Measurements from ENCODE around the gene TSEN34. TPM values are rescaled to one million over a fixed set of nuclear protein-coding genes. Genes with fewer than 3 reads are reported as not detected.
"Not testable (repeated sequence)": the region's sequence is repeated elsewhere in the genome, so short reads cannot be mapped to it uniquely, and the experiment has no call there.

The TSEN34 gene
- total RNA-seq, 2 donors from 2014 or later, result 15.5 to 26.2 TPM

DNA sequence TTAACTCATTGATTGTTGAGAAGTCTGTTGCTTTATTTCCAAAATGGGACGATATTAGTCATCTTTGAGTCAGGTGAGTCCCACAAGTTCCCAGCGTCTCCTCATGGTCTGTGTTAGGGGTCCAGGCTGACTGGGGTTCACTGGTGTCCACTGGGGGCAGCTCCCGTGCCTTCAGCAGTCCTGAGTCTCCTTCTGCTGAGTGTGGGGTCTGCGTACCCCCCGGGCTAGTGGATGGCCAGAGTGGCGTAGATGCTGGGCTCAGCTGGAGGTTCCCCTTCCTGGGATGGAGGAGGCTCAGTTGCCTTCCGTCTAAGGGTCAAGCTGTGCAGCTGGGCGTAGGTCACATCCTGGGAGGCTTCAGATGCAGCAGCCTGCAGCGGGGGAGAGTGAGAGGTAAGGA, 25.8 kb downstream of the TSEN34 start:
- ATAC-seq, result no peak
- H3K27ac Mint-ChIP-seq, result peak overlapping the region in 1 of 2 donors; percentile 36
- peaks cover 0 to 2% of the 10 kb centered on the region in 2 donors for H3K4me1 Mint-ChIP-seq (ENCODE audit: low read depth in 2 of 2)
- no peaks in the 10 kb centered on the region for H3K36me3 Mint-ChIP-seq
- H3K9me3 Mint-ChIP-seq, result no peaks in the 10 kb centered on the region
- H3K4me3 Mint-ChIP-seq, result no peak overlapping the region
- DNase-seq (ENCODE audit: low spot score), result no peak
- H3K27me3 Mint-ChIP-seq, result peaks cover 0 to 3% of the 10 kb centered on the region in 2 donors

DNA sequence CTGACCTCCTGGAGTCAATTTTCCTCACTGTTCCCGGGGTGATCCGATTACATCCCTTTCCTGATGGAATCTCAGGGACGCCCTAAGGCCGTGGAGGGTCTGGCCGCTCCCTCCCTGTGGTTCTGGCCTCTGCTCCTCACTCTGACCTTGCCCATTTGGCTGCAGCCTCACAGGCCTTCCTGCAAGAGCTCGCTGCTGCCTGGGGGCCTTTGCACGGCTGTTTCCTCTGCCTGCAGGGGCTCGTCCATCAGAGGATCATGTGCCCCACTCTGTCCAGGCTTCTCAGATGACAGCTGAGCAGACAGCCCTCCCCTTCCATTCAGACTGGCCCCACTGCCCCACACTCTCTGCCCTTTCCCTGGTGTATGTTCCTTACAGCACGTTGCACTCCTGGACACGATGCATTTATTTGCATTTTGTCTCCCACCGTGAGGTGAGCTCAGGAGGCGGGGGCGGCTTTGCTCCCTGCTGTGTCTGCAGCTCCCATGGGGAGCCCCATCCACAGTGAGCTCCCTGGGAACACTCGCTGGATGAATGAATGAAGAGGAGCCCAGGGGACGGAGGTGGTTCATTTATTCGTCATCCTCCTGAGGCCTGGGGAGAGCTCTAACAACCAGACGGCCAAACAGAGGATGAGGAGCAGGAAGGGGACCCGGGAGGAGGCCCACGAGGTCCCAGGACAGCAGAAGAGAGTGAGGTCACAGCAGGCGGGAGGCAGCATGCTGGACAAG, 26.6 kb downstream of the TSEN34 start:
- DNase-seq (ENCODE audit: low spot score); H3K36me3 Mint-ChIP-seq; H3K4me3 Mint-ChIP-seq; H3K27me3 Mint-ChIP-seq; H3K4me1 Mint-ChIP-seq (ENCODE audit: low read depth in 2 of 2); H3K9me3 Mint-ChIP-seq; ATAC-seq; H3K27ac Mint-ChIP-seq: not testable (repeated sequence)

DNA sequence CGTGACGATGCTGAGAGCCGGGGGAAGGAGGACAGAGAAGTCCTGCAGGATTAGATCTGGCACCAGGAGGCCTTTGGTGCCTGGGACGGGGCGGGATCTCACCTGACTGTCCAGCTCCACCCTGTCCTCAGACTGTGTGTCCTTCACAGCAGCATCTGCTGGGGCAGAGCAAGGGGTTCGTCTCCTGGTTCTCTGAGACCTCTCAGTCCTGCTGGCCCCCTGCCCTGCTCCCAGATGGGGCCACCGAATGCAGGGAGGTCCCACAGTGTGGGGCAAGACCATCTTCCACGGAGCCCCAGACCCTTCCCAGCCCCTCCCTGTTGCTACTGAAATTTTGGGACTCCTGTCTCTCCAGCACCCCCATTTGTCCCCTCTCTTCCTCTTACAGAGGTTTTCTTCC, 27.2 kb downstream of the TSEN34 start:
- Mint-ChIP-seq H3K4me3 (no peak overlapping the region), H3K27me3 (peaks cover 0 to 5% of the 10 kb centered on the region in 2 donors), H3K9me3 (no peaks in the 10 kb centered on the region), H3K4me1 (ENCODE audit: low read depth in 2 of 2) (peaks cover 0 to 2% of the 10 kb centered on the region in 2 donors), H3K27ac (no peak overlapping the region), H3K36me3 (no peaks in the 10 kb centered on the region)
- DNase-seq (ENCODE audit: low spot score) (no peak), ATAC-seq (peak in 1 of 2 donors; percentile 24)

DNA sequence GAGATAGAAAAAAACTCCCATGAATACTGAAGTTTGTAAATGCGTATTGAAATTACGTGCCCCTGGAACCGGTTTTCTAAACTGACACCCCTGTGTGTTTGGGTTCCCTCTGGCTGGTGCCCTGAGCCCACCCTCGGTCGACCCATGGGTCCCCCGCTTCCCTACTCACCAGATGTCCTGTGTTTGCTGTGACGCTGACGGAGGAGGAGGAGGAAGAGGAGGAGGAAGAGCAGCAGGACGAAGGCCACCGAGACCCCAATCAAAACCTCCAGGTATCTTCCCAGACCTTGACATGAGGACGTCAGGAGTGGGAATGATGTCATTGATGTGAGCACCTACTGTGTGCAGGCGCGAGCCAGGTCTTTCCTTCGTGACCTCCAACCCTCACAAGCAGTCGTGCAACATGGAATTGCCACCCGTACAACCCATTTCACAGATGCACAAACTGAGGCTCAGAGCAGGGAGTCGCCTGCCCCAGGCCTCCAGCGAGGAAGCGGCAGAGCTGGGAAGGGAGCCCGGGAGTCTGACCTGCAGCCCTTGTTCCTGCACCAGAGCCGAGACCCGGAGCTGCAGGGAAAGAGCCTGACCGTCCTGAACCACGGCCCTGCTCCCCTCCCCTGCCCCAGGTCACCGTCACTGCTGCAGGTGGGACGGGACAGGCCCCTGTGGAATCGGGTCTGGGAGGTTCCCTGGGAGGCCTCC, 28.0 kb downstream of the TSEN34 start:
- H3K36me3 Mint-ChIP-seq, result no peaks in the 10 kb centered on the region
- DNase-seq (ENCODE audit: low spot score) (no peak), ATAC-seq (no peak)
- no peak overlapping the region for H3K27ac Mint-ChIP-seq
- H3K27me3 Mint-ChIP-seq, result peaks cover 0 to 12% of the 10 kb centered on the region in 2 donors
- peaks cover 0 to 6% of the 10 kb centered on the region in 2 donors for H3K4me1 Mint-ChIP-seq (ENCODE audit: low read depth in 2 of 2)
- H3K9me3 Mint-ChIP-seq, result no peaks in the 10 kb centered on the region
- no peak overlapping the region for H3K4me3 Mint-ChIP-seq

DNA sequence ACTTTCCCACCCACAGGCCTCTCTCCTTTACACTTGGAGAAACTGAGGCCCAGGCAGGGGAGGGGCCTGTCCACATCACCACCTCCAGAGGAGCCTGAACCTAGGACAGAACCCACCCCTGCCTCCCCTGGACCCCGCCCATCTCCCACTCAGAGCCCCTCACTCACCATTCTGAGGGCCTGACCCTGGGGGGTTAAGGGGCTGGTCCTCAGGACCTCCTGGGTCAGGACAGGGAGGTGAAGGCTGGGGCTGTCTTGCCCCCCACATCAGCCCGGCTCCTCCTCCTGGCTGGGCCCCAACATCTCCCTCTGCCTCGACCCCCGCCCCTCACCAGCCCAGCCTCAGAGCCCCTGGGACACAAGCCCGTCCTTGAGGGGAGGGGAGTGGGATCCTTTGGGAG, 28.6 kb downstream of the TSEN34 start:
- H3K9me3 Mint-ChIP-seq; DNase-seq (ENCODE audit: low spot score); ATAC-seq; H3K4me1 Mint-ChIP-seq (ENCODE audit: low read depth in 2 of 2); H3K4me3 Mint-ChIP-seq; H3K27ac Mint-ChIP-seq; H3K36me3 Mint-ChIP-seq: not testable (repeated sequence)
- H3K27me3 Mint-ChIP-seq, result peaks cover 0 to 12% of the 10 kb centered on the region in 2 donors

DNA sequence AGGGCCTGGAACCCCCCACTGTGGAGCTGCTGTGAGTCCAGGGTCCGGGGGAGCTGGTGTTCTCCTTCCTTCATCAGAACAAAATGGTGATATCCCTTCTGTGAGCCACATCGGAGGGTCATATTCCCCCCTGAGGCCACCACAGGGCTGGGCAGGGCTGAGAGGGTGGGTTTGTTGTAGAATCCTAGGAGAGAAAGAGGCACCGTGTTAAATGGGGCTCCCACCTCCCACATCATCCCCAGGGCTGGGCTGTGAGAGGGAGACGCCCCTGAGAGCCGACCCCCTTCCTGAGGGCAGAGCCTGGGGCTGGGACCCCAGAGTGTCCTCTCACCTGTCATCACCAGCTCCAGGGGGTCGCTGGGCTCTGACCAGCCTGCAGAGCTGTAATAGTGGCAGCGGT, 30.8 kb downstream of the TSEN34 start:
- ATAC-seq; DNase-seq (ENCODE audit: low spot score); H3K27ac Mint-ChIP-seq; H3K9me3 Mint-ChIP-seq; H3K36me3 Mint-ChIP-seq; H3K4me1 Mint-ChIP-seq (ENCODE audit: low read depth in 2 of 2); H3K4me3 Mint-ChIP-seq: not testable (repeated sequence)
- peaks cover 0 to 12% of the 10 kb centered on the region in 2 donors for H3K27me3 Mint-ChIP-seq

DNA sequence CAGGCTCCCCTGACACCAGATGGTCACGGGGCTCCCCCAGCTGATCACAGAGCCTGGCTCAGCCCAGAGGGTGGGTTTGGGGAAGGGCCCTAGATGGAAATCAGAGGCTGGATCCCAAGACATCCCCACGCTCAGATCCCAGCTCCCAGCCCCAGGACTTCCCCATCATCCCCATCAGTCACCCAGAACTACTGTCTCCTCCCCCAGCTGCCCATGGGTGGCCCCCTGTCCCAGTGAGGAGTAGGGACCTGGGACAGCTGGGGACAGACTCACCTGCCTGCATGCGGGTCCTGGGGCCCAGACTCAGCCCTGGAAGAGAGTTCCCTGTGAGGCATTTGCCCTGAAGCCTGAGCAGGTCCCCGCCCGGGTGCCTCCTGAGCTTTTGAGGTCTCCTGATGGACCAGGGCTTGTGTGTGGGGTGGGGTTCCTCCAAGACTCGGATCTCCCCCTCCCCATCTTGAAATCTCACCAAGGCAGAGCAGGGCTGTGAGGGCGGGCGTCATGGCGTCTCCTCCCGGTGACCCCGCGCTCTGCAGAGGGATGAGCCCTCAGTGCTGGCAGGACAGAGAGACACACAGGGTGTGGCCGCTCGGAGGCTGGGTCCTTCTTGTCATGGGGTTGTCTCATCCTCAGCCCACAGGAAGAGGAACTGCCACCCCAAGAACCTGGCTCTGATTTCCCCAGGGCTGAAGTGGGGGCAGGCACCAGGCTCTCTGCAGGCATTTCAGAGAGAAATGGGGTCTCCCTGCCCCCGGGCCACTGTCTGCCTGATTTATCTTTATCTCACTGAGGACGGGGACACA, 31.6 kb downstream of the TSEN34 start, which contains the start of gene LILRB3:
Gene LILRB3 (minus strand): TSS at position 534 of the 803 bp plus-strand sequence. CDS start 31 bp downstream, at position 503.
- DNase-seq (ENCODE audit: low spot score) (peak; percentile 63), ATAC-seq (peak; percentile 41 to 58)
- H3K4me1 Mint-ChIP-seq (ENCODE audit: low read depth in 2 of 2); H3K36me3 Mint-ChIP-seq; H3K4me3 Mint-ChIP-seq; H3K9me3 Mint-ChIP-seq: not testable (repeated sequence)
- Mint-ChIP-seq H3K27me3 (peaks cover 0 to 12% of the 10 kb centered on the region in 2 donors), H3K27ac (peak within 1 kb of the TSS in 1 of 2 donors; percentile 53)

DNA sequence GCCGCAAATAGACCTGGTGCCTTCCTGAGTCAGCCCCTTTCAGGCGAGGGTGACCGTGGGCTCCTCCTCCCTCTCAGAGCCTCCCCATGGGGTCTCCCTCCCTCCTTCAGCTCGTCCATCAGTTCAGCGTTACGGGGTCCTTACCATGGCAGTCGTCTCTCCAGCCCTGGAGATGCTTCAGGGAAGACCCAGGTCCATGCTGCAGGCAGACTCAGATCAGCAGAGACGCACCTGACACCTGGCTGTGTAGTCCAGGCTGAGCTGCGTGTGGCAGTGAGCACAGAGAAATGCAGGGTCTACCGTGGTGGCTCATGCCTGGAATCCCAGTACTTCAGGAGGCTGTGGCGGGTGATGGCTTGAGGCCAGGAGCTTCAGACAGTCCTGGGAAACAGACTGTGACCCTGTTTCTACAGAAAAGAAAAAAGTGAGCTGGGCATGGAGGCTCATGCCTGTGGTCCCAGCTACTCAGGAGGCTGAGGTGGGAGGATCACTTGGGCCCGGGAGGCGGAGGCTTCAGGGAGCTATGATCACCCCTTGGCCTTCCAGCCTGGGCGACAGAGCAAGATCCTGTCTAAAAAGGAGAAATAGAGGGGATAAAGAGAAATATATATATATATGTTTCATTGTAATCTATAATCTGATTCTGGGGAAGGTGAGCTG, 32.3 kb downstream of the TSEN34 start:
- peaks cover 4 to 14% of the 10 kb centered on the region in 2 donors for H3K27me3 Mint-ChIP-seq
- not testable (repeated sequence) for H3K36me3 Mint-ChIP-seq; H3K9me3 Mint-ChIP-seq; H3K4me3 Mint-ChIP-seq; H3K4me1 Mint-ChIP-seq (ENCODE audit: low read depth in 2 of 2)
- ATAC-seq, result peak in 1 of 2 donors; percentile 22
- DNase-seq (ENCODE audit: low spot score), result peak; percentile 58
- peak overlapping the region in 1 of 2 donors; percentile 53 for H3K27ac Mint-ChIP-seq

DNA sequence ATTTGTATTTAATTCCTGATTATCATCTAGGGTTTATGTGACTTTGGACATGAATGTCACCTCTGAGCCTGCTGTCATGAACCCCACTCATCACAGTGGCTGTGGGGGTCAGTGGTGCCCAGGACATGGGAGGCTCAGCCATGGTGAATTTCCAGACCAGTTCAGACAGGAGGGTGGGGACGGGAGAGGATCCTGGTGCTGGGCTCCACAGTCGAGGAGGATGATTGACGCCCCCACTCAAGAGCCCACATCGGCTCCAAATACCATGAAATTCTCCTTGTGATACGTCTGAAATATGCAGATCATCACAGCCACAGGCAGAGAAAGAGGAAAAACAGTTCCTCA, 32.8 kb downstream of the TSEN34 start:
- not testable (repeated sequence) for H3K4me1 Mint-ChIP-seq (ENCODE audit: low read depth in 2 of 2); H3K9me3 Mint-ChIP-seq; DNase-seq (ENCODE audit: low spot score); H3K36me3 Mint-ChIP-seq; H3K4me3 Mint-ChIP-seq
- ATAC-seq, result peak in 1 of 2 donors; percentile 34
- Mint-ChIP-seq H3K27me3 (peaks cover 6 to 15% of the 10 kb centered on the region in 2 donors), H3K27ac (peak overlapping the region in 1 of 2 donors; percentile 53)

DNA sequence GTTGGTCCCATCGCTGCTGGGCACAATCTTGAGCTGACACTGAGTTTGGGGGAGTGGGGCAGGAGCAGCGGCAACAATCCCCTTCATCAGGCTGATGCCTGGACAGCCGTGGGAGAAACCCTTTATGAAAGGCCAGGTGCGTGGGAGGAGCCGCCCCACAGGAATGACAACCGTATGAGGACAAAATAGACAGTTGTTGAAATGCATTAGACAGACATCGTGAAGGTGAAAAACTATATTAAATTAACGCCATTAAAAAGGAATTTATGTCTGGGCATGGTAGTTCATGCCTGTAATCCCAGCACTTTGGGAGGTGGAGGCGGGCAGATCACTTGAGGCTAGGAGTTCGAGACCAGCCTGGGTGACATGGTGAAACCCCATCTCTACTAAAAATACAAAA, 33.5 kb downstream of the TSEN34 start:
- H3K4me3 Mint-ChIP-seq; ATAC-seq; H3K36me3 Mint-ChIP-seq; H3K9me3 Mint-ChIP-seq; DNase-seq (ENCODE audit: low spot score); H3K4me1 Mint-ChIP-seq (ENCODE audit: low read depth in 2 of 2); H3K27ac Mint-ChIP-seq: not testable (repeated sequence)
- peaks cover 11 to 19% of the 10 kb centered on the region in 2 donors for H3K27me3 Mint-ChIP-seq

DNA sequence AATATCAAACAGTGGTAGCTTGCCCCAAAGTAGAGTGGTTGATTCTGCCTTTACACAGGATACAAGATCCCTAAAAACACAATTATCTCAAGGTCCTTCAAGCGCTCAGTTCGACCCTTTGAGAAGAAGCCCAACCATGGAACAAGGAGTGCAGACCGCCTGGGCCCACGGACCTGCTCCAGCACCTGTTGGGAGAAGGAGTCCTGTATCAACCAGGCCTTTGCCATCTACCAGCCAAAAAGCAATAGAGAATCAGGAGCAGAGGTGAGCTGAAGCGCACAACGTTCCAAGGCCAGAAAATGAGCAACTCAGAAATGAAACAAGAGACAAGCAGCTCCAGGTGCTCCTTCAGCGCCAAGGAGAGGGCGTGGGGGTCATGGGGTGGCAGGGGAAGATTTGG, 38.0 kb downstream of the TSEN34 start:
- H3K4me3 Mint-ChIP-seq, result no peak overlapping the region
- peaks cover 25 to 26% of the 10 kb centered on the region in 2 donors for H3K27me3 Mint-ChIP-seq

DNA sequence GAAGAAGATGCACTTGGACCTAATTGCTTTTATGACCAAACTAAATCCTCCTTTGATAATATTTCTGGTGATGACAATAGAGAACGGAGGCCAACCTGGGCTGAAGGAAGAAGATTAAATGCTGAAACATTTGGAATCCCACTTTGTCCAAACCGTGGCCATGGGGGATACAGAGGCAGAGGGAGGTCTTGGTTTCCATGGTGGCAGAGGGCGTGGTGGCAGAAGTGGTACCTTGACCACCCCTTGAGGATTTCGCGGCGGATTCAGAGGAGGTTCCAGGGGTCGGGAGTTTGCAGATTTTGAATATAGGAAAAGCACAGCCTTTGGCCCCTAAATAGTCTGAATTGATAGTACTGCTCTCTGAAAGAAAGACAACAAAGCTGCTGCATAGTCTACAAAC, 38.9 kb downstream of the TSEN34 start:
- no peak overlapping the region for H3K4me3 Mint-ChIP-seq
- H3K9me3 Mint-ChIP-seq, result no peaks in the 10 kb centered on the region
- H3K27ac Mint-ChIP-seq, result no peak overlapping the region
- DNase-seq (ENCODE audit: low spot score) (no peak), ATAC-seq (no peak)
- peaks cover 26 to 32% of the 10 kb centered on the region in 2 donors for H3K27me3 Mint-ChIP-seq
- H3K4me1 Mint-ChIP-seq (ENCODE audit: low read depth in 2 of 2), result peaks cover 4% of the 10 kb centered on the region in 2 donors
- H3K36me3 Mint-ChIP-seq, result no peaks in the 10 kb centered on the region

More for the DNA sequence above, 38.0 kb downstream of the TSEN34 start:
- ATAC-seq (no peak), DNase-seq (ENCODE audit: low spot score) (no peak)
- Mint-ChIP-seq H3K9me3 (no peaks in the 10 kb centered on the region), H3K27ac (no peak overlapping the region), H3K4me1 (ENCODE audit: low read depth in 2 of 2) (peaks cover 4% of the 10 kb centered on the region in 2 donors), H3K36me3 (no peaks in the 10 kb centered on the region)
